ENCODE data around the gene HTRA3.

HTRA3 gene

GRCh38 chr4:8262637-8263322 lies 6.8 kb upstream of the HTRA3 start:
- H3K4me3 ChIP-seq (ENCODE audit: low read length): no peak overlapping the region
- no peak for DNase-seq (ENCODE audit: low read depth)
- H3K36me3 ChIP-seq (ENCODE audit: control insufficient read depth, insufficient read depth, low read length, severe bottlenecking): no peaks in the 10 kb centered on the region
- H3K27me3 ChIP-seq (replicated peaks; ENCODE audit: control insufficient read depth, insufficient read depth, low read length): no peaks in the 10 kb centered on the region
- no peaks in the 10 kb centered on the region for H3K9me3 ChIP-seq (ENCODE audit: control insufficient read depth, low read length)
- H3K9ac ChIP-seq (ENCODE audit: low read length): no peak overlapping the region
- peaks cover 26% of the 10 kb centered on the region for H3K4me1 ChIP-seq (ENCODE audit: control insufficient read depth, insufficient read depth, low read length)

- no peak for DNase-seq (ENCODE audit: low read depth)
- Histone ChIP-seq H3K4me1 (ENCODE audit: control insufficient read depth, insufficient read depth, low read length) (peaks cover 26% of the 10 kb centered on the region), H3K36me3 (ENCODE audit: control insufficient read depth, insufficient read depth, low read length, severe bottlenecking) (no peaks in the 10 kb centered on the region), H3K4me3 (ENCODE audit: low read length) (no peak overlapping the region), H3K9me3 (ENCODE audit: control insufficient read depth, low read length) (no peaks in the 10 kb centered on the region), H3K27me3 (replicated peaks; ENCODE audit: control insufficient read depth, insufficient read depth, low read length) (no peaks in the 10 kb centered on the region), H3K9ac (ENCODE audit: low read length) (no peak overlapping the region)
Measured at GRCh38 chr4:8263397-8263796, 6.2 kb upstream of the HTRA3 start.

GRCh38 chr4:8264106-8264505 lies 5.4 kb upstream of the HTRA3 start:
- Histone ChIP-seq H3K36me3 (ENCODE audit: control insufficient read depth, insufficient read depth, low read length, severe bottlenecking) (no peaks in the 10 kb centered on the region), H3K9ac (ENCODE audit: low read length) (no peak overlapping the region), H3K4me1 (ENCODE audit: control insufficient read depth, insufficient read depth, low read length) (peaks cover 28% of the 10 kb centered on the region), H3K4me3 (ENCODE audit: low read length) (no peak overlapping the region), H3K9me3 (ENCODE audit: control insufficient read depth, low read length) (no peaks in the 10 kb centered on the region), H3K27me3 (replicated peaks; ENCODE audit: control insufficient read depth, insufficient read depth, low read length) (no peaks in the 10 kb centered on the region)
- no peak for DNase-seq (ENCODE audit: low read depth)

- Histone ChIP-seq H3K4me1 (ENCODE audit: control insufficient read depth, insufficient read depth, low read length) (peaks cover 32% of the 10 kb centered on the region), H3K36me3 (ENCODE audit: control insufficient read depth, insufficient read depth, low read length, severe bottlenecking) (no peaks in the 10 kb centered on the region), H3K9me3 (ENCODE audit: control insufficient read depth, low read length) (no peaks in the 10 kb centered on the region), H3K27me3 (replicated peaks; ENCODE audit: control insufficient read depth, insufficient read depth, low read length) (no peaks in the 10 kb centered on the region), H3K4me3 (ENCODE audit: low read length) (no peak overlapping the region), H3K9ac (ENCODE audit: low read length) (no peak overlapping the region)
- DNase-seq (ENCODE audit: low read depth): no peak
Measured at GRCh38 chr4:8265171-8265929, 4.2 kb upstream of the HTRA3 start.

- no peak for DNase-seq (ENCODE audit: low read depth)
- no peaks in the 10 kb centered on the region for H3K9me3 ChIP-seq (ENCODE audit: control insufficient read depth, low read length)
- no peaks in the 10 kb centered on the region for H3K36me3 ChIP-seq (ENCODE audit: control insufficient read depth, insufficient read depth, low read length, severe bottlenecking)
- no peak overlapping the region for H3K9ac ChIP-seq (ENCODE audit: low read length)
- no peaks in the 10 kb centered on the region for H3K27me3 ChIP-seq (replicated peaks; ENCODE audit: control insufficient read depth, insufficient read depth, low read length)
- no peak overlapping the region for H3K4me3 ChIP-seq (ENCODE audit: low read length)
- peaks cover 32% of the 10 kb centered on the region for H3K4me1 ChIP-seq (ENCODE audit: control insufficient read depth, insufficient read depth, low read length)
Measured at GRCh38 chr4:8266088-8266487, 3.5 kb upstream of the HTRA3 start.

- H3K9ac ChIP-seq (ENCODE audit: low read length): peak overlapping the region; percentile 30
- no peaks in the 10 kb centered on the region for H3K36me3 ChIP-seq (ENCODE audit: control insufficient read depth, insufficient read depth, low read length, severe bottlenecking)
- no peaks in the 10 kb centered on the region for H3K9me3 ChIP-seq (ENCODE audit: control insufficient read depth, low read length)
- H3K4me3 ChIP-seq (ENCODE audit: low read length): no peak overlapping the region
- peaks cover 35% of the 10 kb centered on the region for H3K4me1 ChIP-seq (ENCODE audit: control insufficient read depth, insufficient read depth, low read length)
- H3K27me3 ChIP-seq (replicated peaks; ENCODE audit: control insufficient read depth, insufficient read depth, low read length): no peaks in the 10 kb centered on the region
- DNase-seq (ENCODE audit: low read depth): no peak
Measured at GRCh38 chr4:8266508-8266907, 3.0 kb upstream of the HTRA3 start.

GRCh38 chr4:8267077-8267476 lies 2.5 kb upstream of the HTRA3 start:
- Histone ChIP-seq H3K9ac (ENCODE audit: low read length) (no peak overlapping the region), H3K9me3 (ENCODE audit: control insufficient read depth, low read length) (no peaks in the 10 kb centered on the region), H3K36me3 (ENCODE audit: control insufficient read depth, insufficient read depth, low read length, severe bottlenecking) (no peaks in the 10 kb centered on the region), H3K4me1 (ENCODE audit: control insufficient read depth, insufficient read depth, low read length) (peaks cover 41% of the 10 kb centered on the region), H3K27me3 (replicated peaks; ENCODE audit: control insufficient read depth, insufficient read depth, low read length) (no peaks in the 10 kb centered on the region), H3K4me3 (ENCODE audit: low read length) (no peak overlapping the region)
- peak; percentile 12 for DNase-seq (ENCODE audit: low read depth)

- peaks cover 49% of the 10 kb centered on the region for H3K4me1 ChIP-seq (ENCODE audit: control insufficient read depth, insufficient read depth, low read length)
- DNase-seq (ENCODE audit: low read depth): no peak
- H3K9me3 ChIP-seq (ENCODE audit: control insufficient read depth, low read length): no peaks in the 10 kb centered on the region
- H3K9ac ChIP-seq (ENCODE audit: low read length): no peak overlapping the region
- H3K36me3 ChIP-seq (ENCODE audit: control insufficient read depth, insufficient read depth, low read length, severe bottlenecking): no peaks in the 10 kb centered on the region
- H3K4me3 ChIP-seq (ENCODE audit: low read length): no peak overlapping the region
- no peaks in the 10 kb centered on the region for H3K27me3 ChIP-seq (replicated peaks; ENCODE audit: control insufficient read depth, insufficient read depth, low read length)
Measured at GRCh38 chr4:8268211-8268610, 1.3 kb upstream of the HTRA3 start.

GRCh38 chr4:8268901-8269534 lies 536 bp upstream of the HTRA3 start:
- no peaks in the 10 kb centered on the region for H3K36me3 ChIP-seq (ENCODE audit: control insufficient read depth, insufficient read depth, low read length, severe bottlenecking)
- peak overlapping the region; percentile 84 for H3K9ac ChIP-seq (ENCODE audit: low read length)
- H3K4me3 ChIP-seq (ENCODE audit: low read length): peak overlapping the region; percentile 80
- no peaks in the 10 kb centered on the region for H3K9me3 ChIP-seq (ENCODE audit: control insufficient read depth, low read length)
- peaks cover 49% of the 10 kb centered on the region for H3K4me1 ChIP-seq (ENCODE audit: control insufficient read depth, insufficient read depth, low read length)
- DNase-seq (ENCODE audit: low read depth): no peak
- no peaks in the 10 kb centered on the region for H3K27me3 ChIP-seq (replicated peaks; ENCODE audit: control insufficient read depth, insufficient read depth, low read length)

- peak overlapping the region; percentile 84 for H3K9ac ChIP-seq (ENCODE audit: low read length)
- no peaks in the 10 kb centered on the region for H3K36me3 ChIP-seq (ENCODE audit: control insufficient read depth, insufficient read depth, low read length, severe bottlenecking)
- no peak for DNase-seq (ENCODE audit: low read depth)
- H3K9me3 ChIP-seq (ENCODE audit: control insufficient read depth, low read length): no peaks in the 10 kb centered on the region
- peaks cover 60% of the 10 kb centered on the region for H3K4me1 ChIP-seq (ENCODE audit: control insufficient read depth, insufficient read depth, low read length)
- H3K27me3 ChIP-seq (replicated peaks; ENCODE audit: control insufficient read depth, insufficient read depth, low read length): no peaks in the 10 kb centered on the region
- H3K4me3 ChIP-seq (ENCODE audit: low read length): peak overlapping the region; percentile 80
Measured at GRCh38 chr4:8270418-8270771, 841 bp downstream of the HTRA3 start.

- peak overlapping the region; percentile 80 for H3K4me3 ChIP-seq (ENCODE audit: low read length)
- DNase-seq (ENCODE audit: low read depth): no peak
- H3K36me3 ChIP-seq (ENCODE audit: control insufficient read depth, insufficient read depth, low read length, severe bottlenecking): no peaks in the 10 kb centered on the region
- peak overlapping the region; percentile 84 for H3K9ac ChIP-seq (ENCODE audit: low read length)
- H3K9me3 ChIP-seq (ENCODE audit: control insufficient read depth, low read length): no peaks in the 10 kb centered on the region
- no peaks in the 10 kb centered on the region for H3K27me3 ChIP-seq (replicated peaks; ENCODE audit: control insufficient read depth, insufficient read depth, low read length)
- peaks cover 68% of the 10 kb centered on the region for H3K4me1 ChIP-seq (ENCODE audit: control insufficient read depth, insufficient read depth, low read length)
Measured at GRCh38 chr4:8270912-8271815, 1.6 kb downstream of the HTRA3 start.
